Mesenchymal stem cell (in vitro differentiated cells and primary cell): Measurements from ENCODE around the gene GCDH.
A peak's percentile ranks its signal among the peaks of the same experiment; 100 is the strongest.

ENCODE experiments used
- DNase-seq: peaks from one replicate; pipeline ENCODE4 v3.0.0-alpha.2; 2013
- H2AFZ ChIP-seq: one replicate; pipeline ENCODE4 v1.6.1; 2013; ENCODE audit warnings: low read depth, mild to moderate bottlenecking, control low read depth, inconsistent platforms, low read length, moderate library complexity
- H2AK5ac ChIP-seq: 2 replicates; pipeline ENCODE4 v1.6.1; 2013; ENCODE audit warnings: low read length, moderate library complexity, mild to moderate bottlenecking, inconsistent platforms; ENCODE audit not compliant: severe bottlenecking
- H2BK120ac ChIP-seq: one replicate; pipeline ENCODE4 v1.6.1; 2013; ENCODE audit warnings: low read depth, mild to moderate bottlenecking, inconsistent platforms, low read length, moderate library complexity
- H2BK12ac ChIP-seq, 2 experiments: one replicate each; pipeline ENCODE4 v1.6.1; 2013; ENCODE audit warnings: inconsistent platforms in 2 of 2, low read length in 2 of 2, mild to moderate bottlenecking in 2 of 2, moderate library complexity in 2 of 2, control low read depth in 1 of 2
- H2BK15ac ChIP-seq: one replicate; pipeline ENCODE4 v1.6.1; 2013; ENCODE audit warnings: mild to moderate bottlenecking, low read depth, inconsistent platforms; ENCODE audit not compliant: poor library complexity, severe bottlenecking
- H2BK5ac ChIP-seq: 2 replicates; pipeline ENCODE4 v1.6.1; 2013; ENCODE audit warnings: low read depth, mild to moderate bottlenecking, low read length, control low read depth, inconsistent platforms; ENCODE audit not compliant: poor library complexity, severe bottlenecking
- H3K14ac ChIP-seq, 2 experiments: one replicate each; pipeline ENCODE4 v1.6.1; 2013; ENCODE audit warnings: inconsistent platforms in 2 of 2, low read length in 2 of 2, control low read depth in 1 of 2, mild to moderate bottlenecking in 1 of 2, moderate library complexity in 1 of 2
- H3K18ac ChIP-seq, 2 experiments: one replicate each; pipeline ENCODE4 v1.6.1; 2013; ENCODE audit warnings: inconsistent platforms in 2 of 2, low read length in 2 of 2, control low read depth in 1 of 2, low read depth in 1 of 2, mild to moderate bottlenecking in 1 of 2
- H3K23ac ChIP-seq, 2 experiments: one replicate each; pipeline ENCODE4 v1.6.1; 2013; ENCODE audit warnings: inconsistent platforms in 2 of 2, low read length in 2 of 2, mild to moderate bottlenecking in 2 of 2, moderate library complexity in 2 of 2, control low read depth in 1 of 2
- H3K27ac ChIP-seq: 2 replicates; pipeline ENCODE4 v1.5.1; 2013; ENCODE audit warnings: mild to moderate bottlenecking, moderate library complexity, low read length, control low read depth, inconsistent platforms; ENCODE audit not compliant: poor library complexity, severe bottlenecking
- H3K27me3 ChIP-seq, 2 experiments: 2 replicates each; pipeline versions ENCODE4 v1.6.1 to v1.7.0; 2013; ENCODE audit warnings: low read length in 2 of 2, mild to moderate bottlenecking in 2 of 2, moderate library complexity in 2 of 2, control low read depth in 1 of 2, inconsistent platforms in 1 of 2; ENCODE audit not compliant: control insufficient read depth in 1 of 2, insufficient read depth in 1 of 2
- H3K36me3 ChIP-seq, 2 experiments: 2 replicates each; pipeline versions ENCODE4 v1.6.1 to v1.7.0; 2013; ENCODE audit warnings: low read length in 2 of 2, control low read depth in 1 of 2, inconsistent platforms in 1 of 2, low read depth in 1 of 2, mild to moderate bottlenecking in 1 of 2; ENCODE audit not compliant: insufficient read depth in 2 of 2, control insufficient read depth in 1 of 2
- H3K4ac ChIP-seq, 2 experiments: one replicate each; pipeline ENCODE4 v1.6.1; 2013; ENCODE audit warnings: inconsistent platforms in 2 of 2, low read length in 2 of 2, mild to moderate bottlenecking in 2 of 2, moderate library complexity in 2 of 2, control low read depth in 1 of 2, low read depth in 1 of 2
- H3K4me1 ChIP-seq: 2 replicates; pipeline ENCODE4 v1.6.1; 2013; ENCODE audit warnings: low read depth, low read length, control low read depth; ENCODE audit not compliant: control insufficient read depth, insufficient read depth
- H3K4me2 ChIP-seq: 2 replicates; pipeline ENCODE4 v1.6.1; 2013; ENCODE audit warnings: low read length, mild to moderate bottlenecking, inconsistent platforms; ENCODE audit not compliant: poor library complexity, severe bottlenecking
- H3K4me3 ChIP-seq, 2 experiments: 2 replicates each; pipeline versions ENCODE4 v1.5.1 to v1.7.0; 2013; ENCODE audit warnings: low read length in 2 of 2, mild to moderate bottlenecking in 2 of 2, control low read depth in 1 of 2, low read depth in 1 of 2; ENCODE audit not compliant: insufficient read depth in 1 of 2
- H3K79me1 ChIP-seq: replicated peaks from 2 replicates; pipeline ENCODE4 v1.6.1; 2013; ENCODE audit warnings: mild to moderate bottlenecking, control low read depth, low read length, inconsistent platforms; ENCODE audit not compliant: poor library complexity, severe bottlenecking
- H3K9ac ChIP-seq: 2 replicates; pipeline ENCODE4 v1.7.0; 2013; ENCODE audit warnings: mild to moderate bottlenecking, low read length, moderate library complexity
- H3K9me3 ChIP-seq: 2 replicates; pipeline ENCODE4 v1.7.0; 2013; ENCODE audit warnings: mild to moderate bottlenecking, low read length; ENCODE audit not compliant: control insufficient read depth
- H4K8ac ChIP-seq: one replicate; pipeline ENCODE4 v1.6.1; 2013; ENCODE audit warnings: inconsistent platforms, mild to moderate bottlenecking, low read length, moderate library complexity
- H4K91ac ChIP-seq: one replicate; pipeline ENCODE4 v1.6.1; 2013; ENCODE audit warnings: mild to moderate bottlenecking, low read length, inconsistent platforms
- WGBS: methylation state at CpG from one replicate; pipeline ENCODE4 v1.1.7; 2013; ENCODE audit warnings: mixed read lengths; 5-methylcytosine and 5-hydroxymethylcytosine counted together

Gene GCDH

GRCh38 chr19:12930002-12930645, 39.2 kb downstream of the GCDH start:
- Histone ChIP-seq H2BK5ac (no peak overlapping the region), H4K8ac (no peak overlapping the region), H3K18ac (no peak overlapping the region), H3K9me3 (no peaks in the 10 kb centered on the region), H3K4me2 (no peak overlapping the region), H3K27me3 (no peaks in the 10 kb centered on the region), H4K91ac (no peak overlapping the region), H2AFZ (no peak overlapping the region), H3K4ac (no peak overlapping the region), H3K23ac (no peak overlapping the region), H2BK120ac (no peak overlapping the region), H3K79me1 (peaks cover 27% of the 10 kb centered on the region), H2AK5ac (no peak overlapping the region), H3K4me1 (peaks cover 12% of the 10 kb centered on the region), H3K9ac (no peak overlapping the region), H3K36me3 (peaks cover 42 to 51% of the 10 kb centered on the region in 2 experiments), H3K4me3 (no peak overlapping the region), H3K27ac (no peak overlapping the region), H3K14ac (no peak overlapping the region), H2BK12ac (no peak overlapping the region), H2BK15ac (no peak overlapping the region)
- 97% methylated on average over 14 of the region's 19 CpGs for WGBS
- DNase-seq, result no peak

GRCh38 chr19:12932392-12933286, 41.7 kb downstream of the GCDH start:
- Histone ChIP-seq H3K27ac (peak overlapping the region; percentile 27), H4K8ac (peak overlapping the region; percentile 35), H2BK120ac (no peak overlapping the region), H3K9me3 (no peaks in the 10 kb centered on the region), H3K36me3 (peaks cover 28 to 29% of the 10 kb centered on the region in 2 experiments), H3K4me1 (peaks cover 17% of the 10 kb centered on the region), H3K9ac (peak overlapping the region; percentile 97), H3K23ac (peak overlapping the region in 1 of 2 experiments; percentile 66), H2BK12ac (no peak overlapping the region), H2AFZ (peak overlapping the region; percentile 51), H3K79me1 (peaks cover 23% of the 10 kb centered on the region), H3K27me3 (no peaks in the 10 kb centered on the region), H3K4me3 (peak overlapping the region; percentile 99), H2AK5ac (no peak overlapping the region), H2BK5ac (no peak overlapping the region), H3K14ac (peak overlapping the region in 1 of 2 experiments; percentile 99), H3K18ac (peak overlapping the region; percentile 99), H2BK15ac (no peak overlapping the region), H3K4ac (peak overlapping the region in 1 of 2 experiments; percentile 82), H4K91ac (no peak overlapping the region), H3K4me2 (peak overlapping the region; percentile 78)
- WGBS, result 43% methylated on average over 16 of the region's 16 CpGs
- no peak for DNase-seq

DNA sequence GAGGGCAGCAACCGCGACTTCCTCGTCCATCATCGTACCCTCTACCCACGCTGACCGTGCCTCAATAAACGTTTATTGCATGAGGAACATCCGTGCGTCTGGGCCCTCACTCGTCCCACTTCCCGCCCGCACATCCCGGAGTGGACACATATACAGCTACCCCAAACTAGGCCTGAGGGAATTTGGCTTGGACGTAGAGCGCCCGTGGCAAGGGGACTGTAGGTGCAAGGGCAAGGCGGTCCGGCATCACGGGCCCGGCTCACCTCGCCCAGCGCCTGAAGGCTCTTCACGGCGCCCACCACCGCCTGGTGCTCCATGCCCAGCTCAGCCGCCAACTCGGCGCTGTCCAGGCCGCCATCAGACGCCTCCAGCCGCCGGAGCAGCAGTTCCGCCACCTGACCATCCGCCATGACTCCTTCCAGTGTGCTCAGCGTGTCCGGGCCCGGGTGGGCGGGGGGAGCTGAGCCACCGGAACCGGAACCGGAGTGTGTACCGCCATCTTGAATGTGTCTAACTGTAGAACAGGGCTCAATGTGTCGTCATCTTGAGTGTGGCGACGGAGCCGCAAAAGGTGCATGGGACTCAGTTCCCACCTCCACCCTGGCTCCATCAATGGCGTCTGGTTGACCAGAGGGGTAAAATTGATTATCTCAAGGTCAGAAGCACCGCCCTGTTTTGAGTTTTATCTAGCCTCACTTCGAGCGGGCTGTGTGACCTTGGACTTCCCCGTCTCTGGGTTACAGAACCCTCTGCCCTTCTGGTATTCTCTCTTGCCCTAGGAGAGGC, 42.5 kb downstream of the GCDH start, which contains the start of gene FARSA:
Gene FARSA (minus strand): TSS at position 425 of the 786 bp plus-strand sequence. CDS start 15 bp downstream, at position 410.
- Histone ChIP-seq H3K36me3 (peaks cover 21 to 23% of the 10 kb centered on the region in 2 experiments), H2AK5ac (peak within 1 kb of the TSS; percentile 27), H3K4me3 (peak within 1 kb of the TSS; percentile 99), H4K91ac (peak within 1 kb of the TSS; percentile 95), H3K4ac (peak within 1 kb of the TSS; percentile 46 to 90), H3K18ac (peak within 1 kb of the TSS; percentile 99), H3K23ac (peak within 1 kb of the TSS in 1 of 2 experiments; percentile 66), H2BK12ac (peak within 1 kb of the TSS in 1 of 2 experiments; percentile 56), H2AFZ (peak within 1 kb of the TSS; percentile 60), H2BK120ac (no peak within 1 kb of the TSS), H3K9me3 (no peaks in the 10 kb centered on the region), H3K27me3 (no peaks in the 10 kb centered on the region), H3K4me2 (peak within 1 kb of the TSS; percentile 78), H2BK15ac (no peak within 1 kb of the TSS), H3K79me1 (peaks cover 20% of the 10 kb centered on the region), H3K27ac (peak within 1 kb of the TSS; percentile 27), H3K14ac (peak within 1 kb of the TSS in 1 of 2 experiments; percentile 99), H4K8ac (peak within 1 kb of the TSS; percentile 98), H2BK5ac (no peak within 1 kb of the TSS), H3K4me1 (peaks cover 19% of the 10 kb centered on the region), H3K9ac (peak within 1 kb of the TSS; percentile 97)
- peak; percentile 93 for DNase-seq
- 4% methylated on average over 51 of the region's 51 CpGs for WGBS
